GM12801 (cell line): Measurements from ENCODE around the gene KIAA1614.

Source experiments
- CTCF ChIP-seq: IDR thresholded peaks from one replicate; pipeline ENCODE4 v1.5.1; 2011; ENCODE audit warnings: control low read depth; ENCODE audit not compliant: insufficient read length; ENCODE audit errors: extremely low read depth

The KIAA1614 gene

DNA sequence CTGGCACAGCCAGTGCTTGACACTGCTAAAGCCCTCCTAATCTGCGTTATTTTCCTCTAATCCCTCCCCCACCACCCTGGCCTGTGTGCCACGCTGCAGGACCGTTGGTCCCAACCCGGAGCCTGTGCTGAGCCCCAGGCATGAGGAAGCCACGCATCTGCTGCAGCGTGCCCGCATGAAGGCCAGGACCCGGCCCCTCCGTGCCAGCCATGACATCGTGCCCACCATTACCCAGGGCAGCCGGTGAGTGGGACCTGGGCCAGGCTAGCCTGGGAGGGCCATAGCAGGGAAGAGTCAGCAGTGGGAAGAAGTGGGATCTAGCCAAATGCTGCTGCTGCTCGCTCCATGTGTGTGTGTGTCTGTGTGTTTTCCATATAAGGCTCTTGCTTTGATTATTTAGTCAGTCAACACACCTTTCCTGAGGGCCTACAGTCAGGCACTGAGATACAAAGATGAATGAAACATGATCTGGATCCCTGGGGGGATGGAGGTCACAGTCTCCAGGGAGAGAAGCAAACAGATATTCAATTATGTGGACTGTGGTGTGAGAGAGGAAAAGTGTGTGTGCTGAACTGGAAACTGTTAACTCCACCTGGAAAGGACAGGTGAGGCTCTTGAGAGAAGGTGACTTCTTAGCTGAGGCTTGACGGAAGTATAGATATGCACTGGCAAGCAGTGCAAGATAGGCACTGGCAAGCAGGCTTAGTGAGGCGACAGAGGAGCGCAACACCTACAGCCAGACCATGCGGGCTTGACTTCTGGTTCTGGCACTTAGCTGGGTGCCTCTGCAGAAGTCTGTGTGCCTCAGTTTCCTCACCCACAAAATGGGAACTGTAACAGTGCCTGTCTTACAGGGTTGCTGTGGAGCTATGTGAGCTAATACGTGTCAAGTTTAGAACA, 15.9 kb downstream of the KIAA1614 start:
- TF ChIP-seq CTCF: no peak

- no peak for TF ChIP-seq CTCF
These were observed 16.7 kb downstream of the KIAA1614 start for GRCh38 chr1:180929389-180929788.

GRCh38 chr1:180930687-180931086, 18.0 kb downstream of the KIAA1614 start:
- TF ChIP-seq CTCF: no peak

DNA sequence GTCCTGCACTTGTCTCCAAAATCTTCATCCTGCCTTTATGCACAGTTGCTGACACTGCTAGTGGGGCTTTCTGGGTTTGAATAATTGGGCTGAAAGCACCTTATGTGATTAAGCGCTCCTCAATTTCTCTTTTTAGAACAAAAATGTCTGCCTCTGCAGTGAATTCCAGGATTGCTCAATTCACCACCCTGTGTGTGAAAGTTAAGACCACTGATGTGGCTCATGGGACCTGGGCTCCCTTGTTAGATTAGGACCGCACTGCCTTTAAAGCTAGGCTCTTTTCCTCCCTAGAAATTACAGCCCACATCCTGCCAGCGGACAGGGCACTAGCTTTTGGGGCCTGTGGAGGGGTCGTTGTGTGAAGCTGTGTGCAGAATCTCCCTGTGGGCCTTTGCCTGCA, 18.8 kb downstream of the KIAA1614 start:
- TF ChIP-seq CTCF: no peak

GRCh38 chr1:180932378-180932777, 19.7 kb downstream of the KIAA1614 start:
- TF ChIP-seq CTCF: no peak

GRCh38 chr1:180933141-180933540, 20.4 kb downstream of the KIAA1614 start:
- no peak for TF ChIP-seq CTCF

GRCh38 chr1:180934563-180934962, 21.9 kb downstream of the KIAA1614 start:
- TF ChIP-seq CTCF: no peak
